Hepatocyte (in vitro differentiated cells): ENCODE measurements around the gene ALPK3.

Source experiments
- CTCF ChIP-seq: fragments of 200-600 bp; sonication (generic); IDR thresholded peaks from 2 replicates; pipeline ENCODE4 v1.5.1; 2016; ENCODE audit warnings: antibody characterized with exemption, mild to moderate bottlenecking; ENCODE audit not compliant: poor library complexity
- EZH2 ChIP-seq: fragments of 200-600 bp; sonication (generic); IDR thresholded peaks from 2 replicates; pipeline ENCODE4 v1.6.1; 2016; ENCODE audit warnings: antibody characterized with exemption, mild to moderate bottlenecking, borderline replicate concordance
- EZH2phosphoT487 ChIP-seq: fragments of 200-600 bp; sonication (generic); IDR thresholded peaks from one replicate; pipeline ENCODE4 v1.6.1; 2018; ENCODE audit warnings: antibody characterized with exemption, mild to moderate bottlenecking, low read depth, moderate library complexity; ENCODE audit not compliant: unreplicated experiment, severe bottlenecking

GRCh38 chr15:84919106-84919667, 102.0 kb downstream of the ALPK3 start:
- no peak for TF ChIP-seq CTCF
- no peak for TF ChIP-seq EZH2phosphoT487
- no peak for TF ChIP-seq EZH2
